Liver (tissue), 9 donors: ENCODE data around the gene CTNNAL1. TPM values are rescaled to one million over a fixed set of nuclear protein-coding genes. Genes with fewer than 3 reads are reported as not detected.

ENCODE experiments used
- DNase-seq: peaks from one replicate; pipeline ENCODE4 v3.0.0-alpha.2; 2017; ENCODE audit warnings: low spot score
- H3K27ac ChIP-seq, 2 donors: one replicate each; pipeline ENCODE4 v1.7.0; 2013; ENCODE audit warnings: inconsistent platforms in 2 of 2, low read length in 2 of 2, control low read depth in 1 of 2, low read depth in 1 of 2, mild to moderate bottlenecking in 1 of 2
- H3K27me3 ChIP-seq, 4 donors: one replicate each; pipeline versions ENCODE4 v1.6.1 to v1.7.0; 2013; ENCODE audit warnings: low read length in 3 of 4, inconsistent platforms in 1 of 4, mild to moderate bottlenecking in 1 of 4, moderate library complexity in 1 of 4; ENCODE audit not compliant: control insufficient read depth in 4 of 4, insufficient read depth in 4 of 4
- H3K36me3 ChIP-seq, 4 donors: one replicate each; pipeline versions ENCODE4 v1.6.1 to v1.7.0; 2013; ENCODE audit warnings: low read length in 3 of 4, mild to moderate bottlenecking in 3 of 4, low read depth in 1 of 4, moderate library complexity in 1 of 4; ENCODE audit not compliant: control insufficient read depth in 4 of 4, insufficient read depth in 3 of 4
- H3K4me1 ChIP-seq, 4 donors: one replicate each; pipeline versions ENCODE4 v1.6.1 to v1.7.0; 2013; ENCODE audit warnings: low read length in 3 of 4, mild to moderate bottlenecking in 3 of 4, moderate library complexity in 1 of 4; ENCODE audit not compliant: control insufficient read depth in 4 of 4, insufficient read depth in 4 of 4
- H3K4me3 ChIP-seq, 3 donors: one replicate each; pipeline versions ENCODE4 v1.6.1 to v1.7.0; 2013; ENCODE audit warnings: low read length in 3 of 3, control low read depth in 1 of 3, low read depth in 1 of 3, mild to moderate bottlenecking in 1 of 3
- H3K9ac ChIP-seq, 2 donors: one replicate each; pipeline ENCODE4 v1.7.0; 2013; ENCODE audit warnings: low read length in 2 of 2, mild to moderate bottlenecking in 2 of 2, moderate library complexity in 2 of 2, control low read depth in 1 of 2, low read depth in 1 of 2
- H3K9me3 ChIP-seq, 4 donors: one replicate each; pipeline versions ENCODE4 v1.6.1 to v1.7.0; 2013; ENCODE audit warnings: low read length in 3 of 4; ENCODE audit not compliant: control insufficient read depth in 4 of 4
- EGR1 ChIP-seq, 2 donors: IDR thresholded peaks; 2 replicates each; pipeline ENCODE4 v1.6.1; 2016 to 2018; ENCODE audit warnings: antibody characterized with exemption in 2 of 2, low read depth in 2 of 2
- FOXA1 ChIP-seq: IDR thresholded peaks from 2 replicates; pipeline ENCODE4 v1.6.1; 2016; ENCODE audit warnings: antibody characterized with exemption
- FOXA2 ChIP-seq: IDR thresholded peaks from 2 replicates; pipeline ENCODE4 v1.6.1; 2016; ENCODE audit warnings: antibody characterized with exemption
- GABPA ChIP-seq, 2 donors: IDR thresholded peaks in 1 of 2; conservative IDR thresholded peaks in 1 of 2; 2 replicates each; pipeline ENCODE4 v1.6.1; 2016; ENCODE audit warnings: antibody characterized with exemption in 2 of 2, mild to moderate bottlenecking in 1 of 2, moderate library complexity in 1 of 2
- HNF4A ChIP-seq, 2 donors: conservative IDR thresholded peaks; 2 replicates each; pipeline ENCODE4 v1.6.1; 2016; ENCODE audit warnings: antibody characterized with exemption in 2 of 2, mild to moderate bottlenecking in 2 of 2
- HNF4G ChIP-seq: IDR thresholded peaks from 2 replicates; pipeline ENCODE4 v1.6.1; 2016; ENCODE audit warnings: antibody characterized with exemption
- JUND ChIP-seq, 2 donors: IDR thresholded peaks; 2 replicates each; pipeline ENCODE4 v1.6.1; 2016; ENCODE audit warnings: antibody characterized with exemption in 2 of 2
- NR2F2 ChIP-seq: IDR thresholded peaks from 2 replicates; pipeline ENCODE4 v1.6.1; 2016; ENCODE audit warnings: antibody characterized with exemption
- RAD21 ChIP-seq, 2 donors: IDR thresholded peaks; 2 replicates each; pipeline ENCODE4 v1.6.1; 2016; ENCODE audit warnings: antibody characterized with exemption in 2 of 2, mild to moderate bottlenecking in 2 of 2
- REST ChIP-seq: IDR thresholded peaks from 2 replicates; pipeline ENCODE4 v1.6.1; 2016; ENCODE audit warnings: antibody characterized with exemption, mild to moderate bottlenecking
- RXRA ChIP-seq, 2 donors: IDR thresholded peaks; 2 replicates each; pipeline ENCODE4 v1.6.1; 2017 to 2018; ENCODE audit warnings: antibody characterized with exemption in 2 of 2, mild to moderate bottlenecking in 1 of 2
- SP1 ChIP-seq: IDR thresholded peaks from 2 replicates; pipeline ENCODE4 v1.6.1; 2018; ENCODE audit warnings: antibody characterized with exemption, mild to moderate bottlenecking
- TAF1 ChIP-seq: conservative IDR thresholded peaks from 2 replicates; pipeline ENCODE4 v1.6.1; 2016; ENCODE audit warnings: antibody characterized with exemption, mild to moderate bottlenecking
- YY1 ChIP-seq: IDR thresholded peaks from 2 replicates; pipeline ENCODE4 v1.6.1; 2016; ENCODE audit warnings: antibody characterized with exemption, mild to moderate bottlenecking
- WGBS: extraction: QIAGEN DNeasy Blood & Tissue Kit; methylation state at CpG from one replicate; pipeline ENCODE4 v1.1.7; 2013; 5-methylcytosine and 5-hydroxymethylcytosine counted together
- polyA plus RNA-seq, 2 donors: library from polyadenylated mRNA; stranded (reverse) in 1 of 2; unstranded in 1 of 2; fragments of 200-250 nt in 1 of 2; fragments of >200 nt in 1 of 2; fragmentation: Nextera tagmentation in 1 of 2; extraction: Ambion mirVana in 1 of 2; gene quantifications; one replicate each; pipeline versions ENCODE4 v1.2.1 to v1.2.3, GENCODE V29; 2013 to 2015
- total RNA-seq, 2 donors: library from RNA; depleted of rRNA; stranded (reverse); fragments of >200 nt; gene quantifications; one replicate each; pipeline ENCODE4 v1.2.3, GENCODE V29; 2014
- TF ChIP-seq, protein P1 (sequence below): fragments of 150-350 bp; IDR thresholded peaks from 2 replicates; pipeline ENCODE4 v1.5.1; 2017; ENCODE audit warnings: improper control_type of control experiment, low read depth, low read length; ENCODE audit not compliant: missing input control
- TF ChIP-seq, protein P2 (sequence below): IDR thresholded peaks from 2 replicates; pipeline ENCODE4 v1.6.1; 2016; ENCODE audit warnings: antibody characterized with exemption
- TF ChIP-seq, protein P3 (sequence below): IDR thresholded peaks from 2 replicates; pipeline ENCODE4 v1.6.1; 2016; ENCODE audit warnings: antibody characterized with exemption
- donor health status: healthy.
- donor health status: healthy.
- donor health status: healthy.
- donor health status: healthy.
- donor health status: healthy.

Gene CTNNAL1
- total and polyA plus RNA-seq, 4 donors, result 10.5 to 31.5 (median 18.6) TPM

DNA sequence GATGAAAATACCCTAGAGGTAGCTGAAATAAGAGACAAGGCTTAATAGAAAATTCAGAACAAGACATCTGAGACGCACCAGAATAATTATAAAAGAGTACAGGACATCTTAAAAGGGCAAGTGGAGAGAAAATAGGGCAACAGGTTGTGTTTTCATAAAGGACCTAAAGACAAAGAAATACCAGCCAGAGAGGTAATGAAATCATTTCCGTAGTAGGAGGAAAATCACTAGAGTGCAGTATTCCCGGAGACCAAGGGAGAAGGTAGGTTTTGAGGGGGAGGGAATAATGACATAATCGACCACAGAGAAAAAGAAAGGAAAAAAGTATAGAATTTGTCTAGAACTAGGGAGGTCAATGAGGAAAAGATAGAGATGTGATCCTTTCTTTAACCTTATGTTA is 26.2 kb upstream of the CTNNAL1 start:
- Histone ChIP-seq H3K4me3 (no peak overlapping the region), H3K36me3 (peaks cover 2 to 17% (median 11%) of the 10 kb centered on the region in 4 donors), H3K4me1 (peaks cover 1 to 16% (median 13%) of the 10 kb centered on the region in 4 donors), H3K9ac (no peak overlapping the region), H3K27ac (no peak overlapping the region), H3K9me3 (no peaks in the 10 kb centered on the region), H3K27me3 (no peaks in the 10 kb centered on the region)
- WGBS, result 98% methylated on average over 4 of the region's 4 CpGs
- no peak for DNase-seq
- TF ChIP-seq, protein P1, sequence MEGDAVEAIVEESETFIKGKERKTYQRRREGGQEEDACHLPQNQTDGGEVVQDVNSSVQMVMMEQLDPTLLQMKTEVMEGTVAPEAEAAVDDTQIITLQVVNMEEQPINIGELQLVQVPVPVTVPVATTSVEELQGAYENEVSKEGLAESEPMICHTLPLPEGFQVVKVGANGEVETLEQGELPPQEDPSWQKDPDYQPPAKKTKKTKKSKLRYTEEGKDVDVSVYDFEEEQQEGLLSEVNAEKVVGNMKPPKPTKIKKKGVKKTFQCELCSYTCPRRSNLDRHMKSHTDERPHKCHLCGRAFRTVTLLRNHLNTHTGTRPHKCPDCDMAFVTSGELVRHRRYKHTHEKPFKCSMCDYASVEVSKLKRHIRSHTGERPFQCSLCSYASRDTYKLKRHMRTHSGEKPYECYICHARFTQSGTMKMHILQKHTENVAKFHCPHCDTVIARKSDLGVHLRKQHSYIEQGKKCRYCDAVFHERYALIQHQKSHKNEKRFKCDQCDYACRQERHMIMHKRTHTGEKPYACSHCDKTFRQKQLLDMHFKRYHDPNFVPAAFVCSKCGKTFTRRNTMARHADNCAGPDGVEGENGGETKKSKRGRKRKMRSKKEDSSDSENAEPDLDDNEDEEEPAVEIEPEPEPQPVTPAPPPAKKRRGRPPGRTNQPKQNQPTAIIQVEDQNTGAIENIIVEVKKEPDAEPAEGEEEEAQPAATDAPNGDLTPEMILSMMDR, result no peak
- TF ChIP-seq HNF4G (no peak), RXRA (IDR thresholded peaks at IDR 0.05) (no peak), TAF1 (no peak), FOXA1 (no peak), JUND (IDR thresholded peaks at IDR 0.05) (no peak), REST (no peak), NR2F2 (no peak), YY1 (no peak), EGR1 (IDR thresholded peaks at IDR 0.05; ENCODE audit: low read depth in 2 of 2) (no peak), GABPA (IDR thresholded peaks at IDR 0.05 in 1 of 2, conservative IDR thresholded peaks at IDR 0.05 in 1 of 2) (no peak), FOXA2 (no peak), RAD21 (IDR thresholded peaks at IDR 0.05) (no peak), HNF4A (conservative IDR thresholded peaks at IDR 0.05) (no peak), SP1 (no peak)
- TF ChIP-seq, protein P2, sequence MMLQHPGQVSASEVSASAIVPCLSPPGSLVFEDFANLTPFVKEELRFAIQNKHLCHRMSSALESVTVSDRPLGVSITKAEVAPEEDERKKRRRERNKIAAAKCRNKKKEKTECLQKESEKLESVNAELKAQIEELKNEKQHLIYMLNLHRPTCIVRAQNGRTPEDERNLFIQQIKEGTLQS, result no peak
- TF ChIP-seq, protein P3, sequence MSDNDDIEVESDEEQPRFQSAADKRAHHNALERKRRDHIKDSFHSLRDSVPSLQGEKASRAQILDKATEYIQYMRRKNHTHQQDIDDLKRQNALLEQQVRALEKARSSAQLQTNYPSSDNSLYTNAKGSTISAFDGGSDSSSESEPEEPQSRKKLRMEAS, result no peak

DNA sequence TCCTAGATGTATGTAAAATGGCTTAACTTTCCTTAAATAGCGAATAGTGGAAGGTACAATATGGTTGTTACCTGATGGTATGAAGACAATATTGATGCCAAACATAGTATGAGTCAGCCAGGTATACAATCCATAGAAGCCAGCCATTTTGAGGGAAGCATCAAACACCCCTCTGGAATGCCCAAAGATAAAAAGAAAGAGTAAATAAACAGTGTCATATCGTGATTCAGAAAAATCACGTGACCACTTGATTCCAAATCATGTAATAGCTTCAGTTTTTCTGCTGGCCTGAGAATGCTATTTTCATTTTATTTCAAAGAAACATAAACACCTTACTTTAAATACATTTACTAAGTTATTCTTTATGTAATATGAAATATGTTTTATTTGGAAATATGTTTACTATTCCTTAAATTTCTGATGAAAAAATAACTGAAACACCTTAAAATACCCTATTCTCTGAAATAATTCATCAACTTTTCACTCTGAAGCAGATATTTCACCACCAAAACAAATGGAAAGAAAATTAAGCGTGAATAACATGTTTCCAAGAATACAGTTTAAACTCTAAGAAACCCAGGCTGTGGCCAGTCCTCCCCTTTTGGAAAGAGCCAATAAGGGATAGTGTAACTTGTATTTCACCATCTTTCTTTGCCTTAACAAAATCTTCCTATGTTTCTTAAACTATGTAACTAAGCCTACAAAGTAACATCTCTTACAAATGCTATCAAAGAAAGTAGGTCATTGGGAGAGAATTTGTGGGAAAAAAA is 24.8 kb upstream of the CTNNAL1 start:
- H3K4me1 ChIP-seq, result peaks cover 1 to 16% (median 13%) of the 10 kb centered on the region in 4 donors
- no peaks in the 10 kb centered on the region for H3K27me3 ChIP-seq
- no peak for DNase-seq
- TF ChIP-seq, protein P1, result no peak
- TF ChIP-seq TAF1, result no peak
- TF ChIP-seq HNF4A (conservative IDR thresholded peaks at IDR 0.05), result no peak
- TF ChIP-seq RXRA (IDR thresholded peaks at IDR 0.05), result no peak
- no peak for TF ChIP-seq RAD21 (IDR thresholded peaks at IDR 0.05)
- no peak overlapping the region for H3K4me3 ChIP-seq
- H3K27ac ChIP-seq, result no peak overlapping the region
- peaks cover 4 to 17% (median 4%) of the 10 kb centered on the region in 4 donors for H3K36me3 ChIP-seq
- 77% methylated on average over 4 of the region's 4 CpGs for WGBS
- no peak overlapping the region for H3K9ac ChIP-seq
- H3K9me3 ChIP-seq, result no peaks in the 10 kb centered on the region
